Mucosa of rectum (tissue), 2 donors: ENCODE results near the gene POU4F2.

Source experiments
- H3K27ac ChIP-seq, 2 donors: one replicate each; pipeline ENCODE4 v1.7.0; 2013; ENCODE audit warnings: inconsistent platforms in 2 of 2, low read depth in 2 of 2, low read length in 2 of 2
- H3K27me3 ChIP-seq, 2 donors: one replicate each; pipeline ENCODE4 v1.7.0; 2013; ENCODE audit warnings: low read length in 2 of 2; ENCODE audit not compliant: control insufficient read depth in 2 of 2, insufficient read depth in 2 of 2
- H3K36me3 ChIP-seq, 2 donors: one replicate each; pipeline ENCODE4 v1.7.0; 2013; ENCODE audit warnings: low read length in 2 of 2; ENCODE audit not compliant: control insufficient read depth in 2 of 2, insufficient read depth in 2 of 2
- H3K4me1 ChIP-seq, 2 donors: one replicate each; pipeline ENCODE4 v1.7.0; 2013; ENCODE audit warnings: low read length in 2 of 2, mild to moderate bottlenecking in 1 of 2; ENCODE audit not compliant: control insufficient read depth in 2 of 2, insufficient read depth in 2 of 2
- H3K4me3 ChIP-seq, 2 donors: one replicate each; pipeline ENCODE4 v1.7.0; 2013; ENCODE audit warnings: low read length in 2 of 2
- H3K9ac ChIP-seq, 2 donors: one replicate each; pipeline ENCODE4 v1.7.0; 2013; ENCODE audit warnings: low read length in 2 of 2, low read depth in 1 of 2, mild to moderate bottlenecking in 1 of 2
- H3K9me3 ChIP-seq, 2 donors: one replicate each; pipeline ENCODE4 v1.7.0; 2013; ENCODE audit warnings: low read length in 2 of 2; ENCODE audit not compliant: control insufficient read depth in 2 of 2
- donor health status: healthy.
- donor health status: Normal muscosa, but diverticular disease.

The POU4F2 gene, protein sequence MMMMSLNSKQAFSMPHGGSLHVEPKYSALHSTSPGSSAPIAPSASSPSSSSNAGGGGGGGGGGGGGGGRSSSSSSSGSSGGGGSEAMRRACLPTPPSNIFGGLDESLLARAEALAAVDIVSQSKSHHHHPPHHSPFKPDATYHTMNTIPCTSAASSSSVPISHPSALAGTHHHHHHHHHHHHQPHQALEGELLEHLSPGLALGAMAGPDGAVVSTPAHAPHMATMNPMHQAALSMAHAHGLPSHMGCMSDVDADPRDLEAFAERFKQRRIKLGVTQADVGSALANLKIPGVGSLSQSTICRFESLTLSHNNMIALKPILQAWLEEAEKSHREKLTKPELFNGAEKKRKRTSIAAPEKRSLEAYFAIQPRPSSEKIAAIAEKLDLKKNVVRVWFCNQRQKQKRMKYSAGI

DNA sequence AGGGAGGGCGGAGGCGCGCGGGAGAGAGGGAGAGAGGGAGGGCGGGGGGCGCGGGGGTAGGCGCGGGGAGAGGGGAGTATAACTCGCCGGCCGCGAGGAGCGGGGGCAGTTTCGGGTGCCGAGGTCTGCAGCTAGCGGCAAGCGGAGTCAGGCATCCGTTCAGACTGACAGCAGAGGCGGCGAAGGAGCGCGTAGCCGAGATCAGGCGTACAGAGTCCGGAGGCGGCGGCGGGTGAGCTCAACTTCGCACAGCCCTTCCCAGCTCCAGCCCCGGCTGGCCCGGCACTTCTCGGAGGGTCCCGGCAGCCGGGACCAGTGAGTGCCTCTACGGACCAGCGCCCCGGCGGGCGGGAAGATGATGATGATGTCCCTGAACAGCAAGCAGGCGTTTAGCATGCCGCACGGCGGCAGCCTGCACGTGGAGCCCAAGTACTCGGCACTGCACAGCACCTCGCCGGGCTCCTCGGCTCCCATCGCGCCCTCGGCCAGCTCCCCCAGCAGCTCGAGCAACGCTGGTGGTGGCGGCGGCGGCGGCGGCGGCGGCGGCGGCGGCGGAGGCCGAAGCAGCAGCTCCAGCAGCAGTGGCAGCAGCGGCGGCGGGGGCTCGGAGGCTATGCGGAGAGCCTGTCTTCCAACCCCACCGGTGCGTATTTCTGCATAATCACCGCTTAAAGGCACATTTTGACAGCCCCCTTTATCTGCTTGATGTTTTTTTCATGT, at the start of gene POU4F2:
POU4F2 (plus strand) TSS at position 108 of the 720 bp plus-strand sequence; CDS start at position 356, 248 bp downstream.
- Histone ChIP-seq H3K27ac (no peak within 1 kb of the TSS), H3K9me3 (no peaks in the 10 kb centered on the region), H3K36me3 (no peaks in the 10 kb centered on the region), H3K4me3 (no peak within 1 kb of the TSS), H3K4me1 (no peaks in the 10 kb centered on the region), H3K9ac (no peak within 1 kb of the TSS), H3K27me3 (peaks cover 17 to 25% of the 10 kb centered on the region in 2 donors)

DNA sequence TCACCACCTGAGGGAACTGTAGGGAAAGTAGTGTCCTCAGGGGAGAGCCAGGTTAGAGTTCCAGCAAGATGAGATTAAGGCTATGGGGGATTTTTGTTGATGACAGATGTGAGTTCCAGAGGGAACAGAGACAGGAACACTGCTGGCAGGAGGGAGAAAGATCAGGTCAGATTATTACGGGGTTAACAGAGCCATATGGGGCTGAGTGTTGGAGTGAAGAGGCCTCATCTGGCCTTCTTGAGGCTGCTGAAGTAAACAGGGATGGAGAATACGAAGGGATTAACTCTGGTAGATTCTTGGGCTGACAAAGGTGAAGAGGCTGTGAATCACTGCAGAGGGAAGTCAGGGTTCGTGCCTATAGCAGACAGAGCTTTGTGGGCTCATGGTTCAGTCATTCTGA, 47.9 kb upstream of the POU4F2 start:
- Histone ChIP-seq H3K36me3 (no peaks in the 10 kb centered on the region), H3K4me1 (no peaks in the 10 kb centered on the region), H3K9me3 (no peaks in the 10 kb centered on the region), H3K4me3 (no peak overlapping the region), H3K27ac (no peak overlapping the region), H3K27me3 (no peaks in the 10 kb centered on the region), H3K9ac (no peak overlapping the region)

DNA sequence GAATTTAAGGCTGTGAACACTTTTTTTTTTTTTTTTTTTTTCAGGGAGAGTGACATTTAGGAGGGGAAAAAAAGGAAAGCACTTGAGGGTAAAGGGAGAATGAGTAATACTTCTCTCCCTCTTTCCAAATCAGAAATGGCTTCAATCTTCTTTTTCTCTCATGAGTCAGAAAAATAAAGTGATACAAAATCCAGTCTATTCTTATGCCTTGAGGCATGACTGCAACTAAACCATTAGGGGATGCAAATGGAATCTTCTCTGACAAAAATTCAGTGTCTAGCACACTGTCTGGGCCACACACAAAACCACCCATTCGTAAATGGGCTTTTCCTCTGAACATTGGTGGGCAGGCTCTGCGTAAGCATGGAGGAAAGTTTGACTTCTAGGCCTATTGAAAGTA, 46.7 kb upstream of the POU4F2 start:
- H3K4me1 ChIP-seq, result no peaks in the 10 kb centered on the region
- no peaks in the 10 kb centered on the region for H3K27me3 ChIP-seq
- H3K36me3 ChIP-seq, result no peaks in the 10 kb centered on the region
- no peaks in the 10 kb centered on the region for H3K9me3 ChIP-seq
- no peak overlapping the region for H3K4me3 ChIP-seq
- H3K9ac ChIP-seq, result no peak overlapping the region
- H3K27ac ChIP-seq, result no peak overlapping the region

DNA sequence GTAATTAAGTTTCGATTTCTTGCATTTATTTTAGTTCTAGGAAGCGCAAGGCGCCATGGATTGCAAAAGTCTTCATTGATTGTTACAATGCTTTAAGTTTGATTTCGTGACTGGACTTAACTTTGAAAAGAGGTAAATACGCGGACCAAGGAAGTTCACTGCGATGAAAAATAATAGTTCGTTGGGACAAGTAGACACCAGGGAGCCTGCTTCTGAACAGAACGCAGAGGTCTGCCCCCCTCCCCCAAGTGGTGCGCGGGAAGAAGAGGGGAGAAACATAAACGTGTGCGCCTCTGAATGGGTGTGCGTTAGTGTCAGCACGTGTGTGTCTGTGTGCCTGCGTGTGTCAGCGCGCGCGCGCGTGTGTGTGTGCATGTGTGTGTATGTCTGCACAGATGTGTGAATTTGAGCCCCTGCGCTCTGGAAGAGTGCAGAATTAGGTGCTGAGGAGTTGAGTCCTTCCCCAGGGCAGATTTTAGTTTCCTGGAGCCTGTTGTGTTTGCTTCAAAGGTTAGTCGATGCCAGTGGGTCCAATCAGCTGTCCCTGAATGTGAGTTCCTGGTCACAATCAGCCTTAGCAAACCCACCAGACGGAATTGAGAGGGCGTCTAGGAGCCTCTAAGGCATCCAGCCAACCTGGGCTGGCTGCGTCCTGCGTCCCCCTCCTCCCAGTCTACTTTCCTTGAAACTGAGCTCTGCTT, 5.8 kb upstream of the POU4F2 start:
- peaks cover 21 to 32% of the 10 kb centered on the region in 2 donors for H3K27me3 ChIP-seq
- no peak overlapping the region for H3K27ac ChIP-seq
- no peak overlapping the region for H3K4me3 ChIP-seq
- no peaks in the 10 kb centered on the region for H3K4me1 ChIP-seq
- H3K36me3 ChIP-seq, result no peaks in the 10 kb centered on the region
- H3K9me3 ChIP-seq, result no peaks in the 10 kb centered on the region
- H3K9ac ChIP-seq, result no peak overlapping the region

DNA sequence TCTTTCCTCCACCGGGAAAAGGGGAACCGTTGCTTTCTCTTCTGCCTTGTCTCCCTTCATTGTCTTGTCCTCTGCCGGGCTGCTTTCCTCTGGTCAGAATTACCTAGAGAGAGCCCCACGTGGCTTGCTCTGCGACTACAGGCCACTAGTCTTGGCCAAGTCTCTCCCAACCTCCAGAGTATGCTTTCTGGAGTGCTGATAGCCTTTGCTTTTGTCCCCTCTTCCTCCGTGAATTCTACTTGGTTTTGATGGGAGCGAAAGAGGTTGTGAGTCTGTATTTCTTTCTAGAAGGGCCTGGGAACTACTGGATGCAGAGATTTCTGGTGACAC, 5.3 kb upstream of the POU4F2 start:
- H3K4me1 ChIP-seq, result no peaks in the 10 kb centered on the region
- no peak overlapping the region for H3K4me3 ChIP-seq
- H3K9ac ChIP-seq, result no peak overlapping the region
- no peak overlapping the region for H3K27ac ChIP-seq
- H3K36me3 ChIP-seq, result no peaks in the 10 kb centered on the region
- no peaks in the 10 kb centered on the region for H3K9me3 ChIP-seq
- peaks cover 21 to 35% of the 10 kb centered on the region in 2 donors for H3K27me3 ChIP-seq

DNA sequence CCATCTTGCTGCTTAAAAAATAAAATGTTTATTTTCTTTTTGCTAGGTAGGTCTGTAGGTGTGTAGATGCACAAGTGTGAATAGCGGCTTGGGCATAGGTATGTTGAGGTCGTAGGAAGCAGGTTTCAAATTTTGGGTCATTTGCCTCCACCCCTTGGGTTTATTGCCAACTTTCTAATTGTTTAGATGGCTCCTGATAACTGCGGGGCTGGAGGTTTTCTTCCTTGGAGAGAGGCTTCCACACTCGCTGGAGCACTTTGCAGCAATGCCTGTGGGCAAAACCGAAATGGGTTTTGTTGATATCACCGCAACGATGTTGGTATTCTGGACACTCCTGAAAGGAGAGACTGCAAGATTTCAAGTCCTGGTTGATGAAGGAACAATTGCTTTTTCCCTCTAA, 3.9 kb upstream of the POU4F2 start:
- Histone ChIP-seq H3K27me3 (peaks cover 23 to 37% of the 10 kb centered on the region in 2 donors), H3K27ac (no peak overlapping the region), H3K36me3 (no peaks in the 10 kb centered on the region), H3K4me3 (no peak overlapping the region), H3K4me1 (no peaks in the 10 kb centered on the region), H3K9me3 (no peaks in the 10 kb centered on the region), H3K9ac (no peak overlapping the region)

DNA sequence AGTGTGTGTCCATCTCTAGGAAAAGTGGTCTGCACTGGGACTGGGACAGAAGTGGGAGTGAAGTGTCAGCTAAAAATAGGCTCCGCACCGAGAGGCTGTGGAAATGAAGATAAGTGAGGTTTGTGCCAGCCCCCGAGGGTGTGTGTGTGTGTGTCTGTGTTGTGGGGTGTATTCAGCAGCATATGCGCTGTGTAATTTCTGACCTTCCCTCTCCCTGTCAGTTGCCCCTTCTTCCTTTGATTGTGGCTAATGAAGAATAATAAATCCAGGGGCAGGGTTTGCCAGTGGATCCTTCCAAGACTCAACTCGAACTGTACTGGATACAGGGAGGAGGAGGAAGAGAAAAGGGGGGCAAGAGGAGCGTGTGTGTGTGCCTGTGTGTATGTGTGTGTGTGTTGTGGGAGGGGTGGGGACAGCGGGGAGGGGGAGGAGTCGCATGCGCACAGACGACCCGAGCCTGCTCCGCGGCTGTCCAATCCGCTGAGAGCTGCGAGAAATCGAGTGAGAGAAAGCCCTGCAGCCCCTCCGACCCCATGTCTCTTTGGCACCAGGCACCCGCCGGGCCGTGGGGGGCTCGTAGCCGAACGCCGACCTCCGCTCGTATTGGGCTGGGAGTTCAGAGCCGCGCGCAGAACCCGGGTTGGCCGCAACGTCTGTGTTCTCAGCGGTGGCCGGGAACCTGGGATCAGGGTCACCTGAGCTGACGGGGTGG, 916 bp upstream of the POU4F2 start:
- H3K4me3 ChIP-seq, result no peak overlapping the region
- no peaks in the 10 kb centered on the region for H3K9me3 ChIP-seq
- no peaks in the 10 kb centered on the region for H3K4me1 ChIP-seq
- no peaks in the 10 kb centered on the region for H3K36me3 ChIP-seq
- H3K27me3 ChIP-seq, result peaks cover 25 to 35% of the 10 kb centered on the region in 2 donors
- H3K27ac ChIP-seq, result no peak overlapping the region
- no peak overlapping the region for H3K9ac ChIP-seq

DNA sequence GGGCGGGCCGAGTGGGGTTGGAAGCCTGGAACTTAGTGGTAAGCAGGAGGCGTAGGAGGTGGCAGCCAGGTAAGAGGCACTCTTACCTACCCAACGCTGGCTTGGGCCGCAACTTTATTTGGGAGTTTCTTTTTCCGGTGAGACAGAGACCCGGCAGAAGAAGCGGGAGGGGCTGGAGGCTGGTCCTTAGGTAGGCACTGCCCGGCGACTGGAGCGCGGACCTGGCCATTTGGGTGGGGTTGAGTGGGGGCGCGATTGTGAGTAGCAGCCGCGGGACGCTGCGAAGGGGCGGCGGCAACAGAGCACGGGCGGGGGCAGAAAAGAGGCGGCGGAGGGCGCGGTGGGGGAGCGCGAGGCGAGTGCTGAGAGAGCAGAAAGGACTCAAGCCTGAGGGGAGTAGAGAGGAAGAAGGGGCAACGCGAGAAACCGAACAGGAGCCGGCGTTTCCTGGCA, 334 bp upstream of the POU4F2 start:
- no peaks in the 10 kb centered on the region for H3K9me3 ChIP-seq
- H3K9ac ChIP-seq, result no peak overlapping the region
- no peak overlapping the region for H3K27ac ChIP-seq
- H3K27me3 ChIP-seq, result peaks cover 22 to 29% of the 10 kb centered on the region in 2 donors
- no peaks in the 10 kb centered on the region for H3K4me1 ChIP-seq
- no peak overlapping the region for H3K4me3 ChIP-seq
- H3K36me3 ChIP-seq, result no peaks in the 10 kb centered on the region

DNA sequence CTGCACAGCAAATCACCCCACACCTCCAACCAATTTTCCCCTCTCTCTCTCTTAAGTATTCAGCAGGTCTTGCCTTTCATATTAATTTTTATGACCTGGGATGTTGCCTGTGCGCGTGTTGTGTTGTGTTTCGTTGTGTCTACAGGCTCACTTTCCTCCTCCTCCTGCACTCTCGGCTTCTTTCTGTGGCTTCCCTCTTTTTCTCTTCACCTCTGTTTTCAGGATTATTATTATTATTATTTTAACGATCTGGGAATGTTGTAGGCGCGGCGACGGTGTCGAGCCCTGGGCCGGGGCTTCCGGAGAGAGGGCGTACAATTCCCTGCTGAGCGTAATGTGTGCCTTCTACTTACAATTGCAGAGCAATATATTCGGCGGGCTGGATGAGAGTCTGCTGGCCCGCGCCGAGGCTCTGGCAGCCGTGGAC, 826 bp downstream of the POU4F2 start:
- Histone ChIP-seq H3K9ac (no peak overlapping the region), H3K36me3 (no peaks in the 10 kb centered on the region), H3K27ac (no peak overlapping the region), H3K27me3 (peaks cover 15 to 25% of the 10 kb centered on the region in 2 donors), H3K4me1 (no peaks in the 10 kb centered on the region), H3K9me3 (no peaks in the 10 kb centered on the region), H3K4me3 (no peak overlapping the region)
